Measurements from ENCODE around the gene USPL1. TPM values are rescaled to one million over a fixed set of nuclear protein-coding genes. Genes with fewer than 3 reads are reported as not detected.
"Not testable (repeated sequence)": the region's sequence is repeated elsewhere in the genome, so short reads cannot be mapped to it uniquely, and the experiment has no call there.

USPL1 gene
- total RNA-seq, 1 experiment from 2014 or later, result 6.0 TPM

DNA sequence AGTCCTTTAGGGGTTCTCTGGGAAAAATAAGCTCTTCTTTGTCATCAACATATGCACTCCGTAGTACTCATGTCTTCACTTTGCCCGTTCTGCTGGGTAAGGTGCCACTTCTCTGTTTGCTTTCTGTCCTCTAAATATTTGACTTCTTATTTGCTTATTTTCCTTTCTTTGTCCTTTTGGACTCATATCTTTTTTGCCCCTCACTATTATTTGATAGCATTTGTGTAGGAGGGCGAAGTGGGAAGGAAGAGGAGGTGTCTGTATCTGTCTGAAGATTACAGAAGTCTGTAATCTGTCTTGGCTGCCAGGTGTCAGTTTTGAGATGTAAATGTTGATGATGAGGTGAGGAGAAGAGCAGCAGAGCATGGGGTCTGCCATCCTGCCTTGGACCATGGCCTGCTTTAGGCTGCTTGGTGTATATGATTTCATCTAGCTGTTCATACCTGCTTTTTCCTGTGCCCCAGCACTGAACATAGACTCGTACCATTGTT is 30.8 kb downstream of the USPL1 start:
- no peak for TF ChIP-seq EZH2phosphoT487 (IDR thresholded peaks at IDR 0.05; ENCODE audit: borderline replicate concordance, low read length)
- TF ChIP-seq EZH2 (IDR thresholded peaks at IDR 0.05; ENCODE audit: low read length, unreplicated experiment), result no peak
- TF ChIP-seq, protein P1, sequence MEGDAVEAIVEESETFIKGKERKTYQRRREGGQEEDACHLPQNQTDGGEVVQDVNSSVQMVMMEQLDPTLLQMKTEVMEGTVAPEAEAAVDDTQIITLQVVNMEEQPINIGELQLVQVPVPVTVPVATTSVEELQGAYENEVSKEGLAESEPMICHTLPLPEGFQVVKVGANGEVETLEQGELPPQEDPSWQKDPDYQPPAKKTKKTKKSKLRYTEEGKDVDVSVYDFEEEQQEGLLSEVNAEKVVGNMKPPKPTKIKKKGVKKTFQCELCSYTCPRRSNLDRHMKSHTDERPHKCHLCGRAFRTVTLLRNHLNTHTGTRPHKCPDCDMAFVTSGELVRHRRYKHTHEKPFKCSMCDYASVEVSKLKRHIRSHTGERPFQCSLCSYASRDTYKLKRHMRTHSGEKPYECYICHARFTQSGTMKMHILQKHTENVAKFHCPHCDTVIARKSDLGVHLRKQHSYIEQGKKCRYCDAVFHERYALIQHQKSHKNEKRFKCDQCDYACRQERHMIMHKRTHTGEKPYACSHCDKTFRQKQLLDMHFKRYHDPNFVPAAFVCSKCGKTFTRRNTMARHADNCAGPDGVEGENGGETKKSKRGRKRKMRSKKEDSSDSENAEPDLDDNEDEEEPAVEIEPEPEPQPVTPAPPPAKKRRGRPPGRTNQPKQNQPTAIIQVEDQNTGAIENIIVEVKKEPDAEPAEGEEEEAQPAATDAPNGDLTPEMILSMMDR (conservative IDR thresholded peaks at IDR 0.05; ENCODE audit: low read depth, low read length), result no peak
- Histone ChIP-seq H3K9me2 (replicated peaks; ENCODE audit: low read length) (no peaks in the 10 kb centered on the region), H3K4me1 (ENCODE audit: insufficient read depth, low read length) (no peaks in the 10 kb centered on the region), H3K4me2 (ENCODE audit: low read length) (no peak overlapping the region), H3F3A (ENCODE audit: low read length, unreplicated experiment) (no peaks in the 10 kb centered on the region), H2AFZ (ENCODE audit: low read length) (no peak overlapping the region), H3K4me3 (ENCODE audit: low read length) (no peak overlapping the region), H3K79me2 (ENCODE audit: low read length) (no peaks in the 10 kb centered on the region), H3K27me3 (ENCODE audit: low read length) (no peaks in the 10 kb centered on the region), H3K9ac (ENCODE audit: low read length) (no peak overlapping the region), H3K27ac (ENCODE audit: low read length) (no peak overlapping the region), H3K9me3 (ENCODE audit: low read length) (no peaks in the 10 kb centered on the region), H4K20me1 (ENCODE audit: low read length) (no peaks in the 10 kb centered on the region), H3K36me3 (ENCODE audit: low read depth, low read length) (peaks cover 23% of the 10 kb centered on the region)
- intact Hi-C loops (cut with micrococcal nuclease), result no loop called here
- POLR2A ChIA-PET (ENCODE audit: unreplicated experiment), result no interaction called here
- no peak for DNase-seq
- BruUV-seq (replicated peaks), result no TSS peak
- CTCF ChIA-PET, result no interaction called here
- no peak for ATAC-seq

DNA sequence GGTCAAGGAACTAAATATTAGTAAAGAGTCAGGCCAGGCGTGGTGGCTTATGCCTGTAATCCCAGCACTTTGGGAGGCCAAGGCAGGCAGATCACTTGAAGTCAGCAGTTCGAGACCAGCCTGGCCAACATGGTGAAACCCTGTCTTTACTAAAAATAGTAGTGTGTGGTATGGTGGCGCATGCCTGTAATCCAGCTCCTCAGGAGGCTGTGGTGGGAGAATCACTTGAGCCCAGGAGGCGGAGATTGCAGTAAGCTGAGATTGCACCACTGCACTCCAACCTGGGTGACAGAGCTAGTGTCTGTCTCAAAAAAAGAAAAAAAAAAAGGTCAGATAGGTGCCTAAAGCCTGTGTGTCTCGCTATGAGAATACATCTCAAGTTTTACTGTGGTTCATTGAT is 33.9 kb downstream of the USPL1 start:
- H3K79me2 ChIP-seq (ENCODE audit: low read length); H3K4me2 ChIP-seq (ENCODE audit: low read length); BruUV-seq (replicated peaks); H3F3A ChIP-seq (ENCODE audit: low read length, unreplicated experiment); H3K9me2 ChIP-seq (replicated peaks; ENCODE audit: low read length); CTCF ChIA-PET; POLR2A ChIA-PET (ENCODE audit: unreplicated experiment); H3K9me3 ChIP-seq (ENCODE audit: low read length); H2AFZ ChIP-seq (ENCODE audit: low read length); H3K4me3 ChIP-seq (ENCODE audit: low read length); H3K27ac ChIP-seq (ENCODE audit: low read length); H3K9ac ChIP-seq (ENCODE audit: low read length); H4K20me1 ChIP-seq (ENCODE audit: low read length); H3K27me3 ChIP-seq (ENCODE audit: low read length); DNase-seq; ATAC-seq; H3K4me1 ChIP-seq (ENCODE audit: insufficient read depth, low read length); intact Hi-C loops (cut with micrococcal nuclease): not testable (repeated sequence)
- H3K36me3 ChIP-seq (ENCODE audit: low read depth, low read length), result peaks cover 33% of the 10 kb centered on the region

GRCh38 chr13:30652746-30653386 is 35.1 kb downstream of the USPL1 start:
- TF ChIP-seq, protein P1 (conservative IDR thresholded peaks at IDR 0.05; ENCODE audit: low read depth, low read length), result no peak
- TF ChIP-seq EZH2phosphoT487 (IDR thresholded peaks at IDR 0.05; ENCODE audit: borderline replicate concordance, low read length) (no peak), EZH2 (IDR thresholded peaks at IDR 0.05; ENCODE audit: low read length, unreplicated experiment) (no peak)
- intact Hi-C loops (cut with micrococcal nuclease), result no loop called here
- Histone ChIP-seq H3K79me2 (ENCODE audit: low read length) (no peaks in the 10 kb centered on the region), H3K9ac (ENCODE audit: low read length) (no peak overlapping the region), H3K36me3 (ENCODE audit: low read depth, low read length) (peaks cover 33% of the 10 kb centered on the region; the same call in 1 of the 2 replicates), H2AFZ (ENCODE audit: low read length) (no peak overlapping the region), H3F3A (ENCODE audit: low read length, unreplicated experiment) (no peaks in the 10 kb centered on the region), H3K27ac (ENCODE audit: low read length) (no peak overlapping the region), H3K9me2 (replicated peaks; ENCODE audit: low read length) (no peaks in the 10 kb centered on the region), H4K20me1 (ENCODE audit: low read length) (no peaks in the 10 kb centered on the region), H3K4me2 (ENCODE audit: low read length) (no peak overlapping the region), H3K4me3 (ENCODE audit: low read length) (no peak overlapping the region), H3K4me1 (ENCODE audit: insufficient read depth, low read length) (no peaks in the 10 kb centered on the region), H3K9me3 (ENCODE audit: low read length) (no peaks in the 10 kb centered on the region), H3K27me3 (ENCODE audit: low read length) (no peaks in the 10 kb centered on the region)
- ATAC-seq (no peak), DNase-seq (no peak)
- CTCF ChIA-PET, result no interaction called here
- BruUV-seq (replicated peaks), result no TSS peak
- POLR2A ChIA-PET (ENCODE audit: unreplicated experiment), result no interaction called here
